GM18861 (cell line): ENCODE data around the gene DOCK1.

ENCODE experiments used
- ATAC-seq: cut with Tn5 transposase; IDR thresholded peaks from one replicate; pipeline ENCODE4 v1.9.1; 2021; ENCODE audit not compliant: unreplicated experiment

DOCK1 gene

GRCh38 chr10:127196282-127197153 is 291.3 kb downstream of the DOCK1 start, which contains the start of gene INSYN2A:
INSYN2A (minus strand) TSS chr10:127196591; CDS start chr10:127176395, 20,196 bp downstream.
- ATAC-seq, result no peak

DNA sequence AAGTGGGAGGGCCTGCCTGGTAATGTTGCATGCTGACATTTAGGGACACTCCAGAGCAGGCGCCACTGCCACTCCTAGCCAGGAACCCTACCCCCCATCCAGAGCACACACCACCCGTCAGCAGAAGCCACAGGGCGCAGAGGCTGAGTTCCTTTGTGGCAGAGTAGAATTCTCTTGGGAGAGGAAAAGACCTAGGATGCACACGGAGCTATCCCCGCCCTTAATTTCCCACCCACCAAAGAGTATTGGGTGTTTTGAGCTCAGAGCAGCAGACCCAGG is 291.9 kb downstream of the DOCK1 start:
- ATAC-seq, result no peak

- no peak for ATAC-seq
Observed at GRCh38 chr10:127198307-127198706, 293.1 kb downstream of the DOCK1 start.

GRCh38 chr10:127198721-127199120 is 293.5 kb downstream of the DOCK1 start:
- no peak for ATAC-seq

- no peak for ATAC-seq
Observed at GRCh38 chr10:127200646-127201045, 295.4 kb downstream of the DOCK1 start.

GRCh38 chr10:127203067-127203466 is 297.8 kb downstream of the DOCK1 start:
- ATAC-seq, result no peak

GRCh38 chr10:127207081-127207480 is 301.9 kb downstream of the DOCK1 start:
- no peak for ATAC-seq

GRCh38 chr10:127210936-127211466 is 305.8 kb downstream of the DOCK1 start:
- ATAC-seq, result no peak

- no peak for ATAC-seq
Observed at GRCh38 chr10:127215866-127216265, 310.6 kb downstream of the DOCK1 start.

DNA sequence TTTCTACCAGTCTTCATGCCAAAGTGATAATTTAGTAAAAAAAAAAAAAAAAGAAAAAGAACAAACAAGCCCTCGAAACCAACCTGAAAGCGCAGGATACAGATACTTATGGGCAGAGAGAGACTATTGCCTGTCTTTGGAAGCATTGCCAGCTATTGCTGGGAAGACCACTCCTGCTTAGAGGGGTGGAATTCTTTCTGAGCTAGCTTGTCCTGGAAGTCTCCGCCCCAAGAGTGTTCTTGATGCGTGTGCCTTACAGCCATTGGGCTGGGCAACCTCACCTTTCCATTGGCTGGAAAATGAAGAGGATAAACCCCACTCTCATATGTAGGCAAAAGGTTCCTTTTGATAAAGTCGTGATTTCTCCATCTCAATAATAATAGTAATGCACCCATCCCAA is 311.0 kb downstream of the DOCK1 start:
- no peak for ATAC-seq

GRCh38 chr10:127216786-127217185 is 311.6 kb downstream of the DOCK1 start:
- no peak for ATAC-seq

- ATAC-seq, result no peak
Observed at GRCh38 chr10:127218658-127219057, 313.4 kb downstream of the DOCK1 start.

- ATAC-seq, result no peak
Observed at GRCh38 chr10:127221281-127221680, 316.1 kb downstream of the DOCK1 start.

- ATAC-seq, result no peak
Observed at GRCh38 chr10:127227027-127227426, 321.8 kb downstream of the DOCK1 start.

DNA sequence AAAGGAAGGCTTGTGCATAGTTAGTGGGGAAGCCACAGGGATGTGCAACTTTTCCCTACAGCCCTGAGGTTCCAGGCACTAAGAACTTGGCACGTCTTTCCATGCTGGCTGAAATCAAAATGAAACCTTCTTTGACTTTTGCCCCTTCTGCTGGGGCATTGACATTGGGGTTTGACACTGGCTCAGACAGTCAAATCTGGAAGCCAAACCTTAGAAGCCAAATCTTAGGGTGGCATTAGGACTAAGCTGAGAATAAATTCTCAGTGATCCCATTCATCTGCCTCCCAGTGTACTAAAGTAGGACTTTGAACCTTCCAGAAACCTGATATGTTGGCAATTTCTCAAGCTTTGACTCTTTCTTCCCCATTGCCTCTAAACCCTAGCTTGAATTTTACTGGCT is 322.4 kb downstream of the DOCK1 start:
- no peak for ATAC-seq

DNA sequence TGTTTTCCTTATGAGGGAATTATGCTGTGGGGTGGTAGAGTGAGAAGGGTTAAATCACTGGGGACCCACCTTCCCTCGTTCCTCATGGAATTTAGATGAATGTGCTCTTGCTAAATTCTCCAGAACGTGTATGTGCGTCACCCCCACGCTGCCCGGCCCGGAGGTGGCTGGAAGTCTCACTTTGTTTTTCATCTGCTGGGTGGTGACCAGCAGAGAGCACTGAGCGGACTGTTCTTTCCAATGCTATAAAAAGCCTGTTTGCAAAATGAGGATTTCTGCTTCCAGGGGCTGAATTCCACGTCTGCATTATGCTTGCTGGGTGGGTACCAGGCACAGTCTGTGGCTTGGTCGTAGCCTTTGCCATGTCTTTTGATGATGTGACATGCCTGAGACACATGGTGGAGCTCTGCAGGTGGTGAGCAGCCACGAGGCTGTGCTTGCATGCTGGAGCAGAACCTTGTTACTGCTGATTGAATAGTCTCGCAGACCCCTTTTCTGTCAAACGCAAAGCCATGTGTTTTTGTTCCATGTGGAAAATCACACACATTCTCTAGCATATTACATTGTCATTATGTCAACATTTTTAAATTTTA is 323.1 kb downstream of the DOCK1 start:
- no peak for ATAC-seq

DNA sequence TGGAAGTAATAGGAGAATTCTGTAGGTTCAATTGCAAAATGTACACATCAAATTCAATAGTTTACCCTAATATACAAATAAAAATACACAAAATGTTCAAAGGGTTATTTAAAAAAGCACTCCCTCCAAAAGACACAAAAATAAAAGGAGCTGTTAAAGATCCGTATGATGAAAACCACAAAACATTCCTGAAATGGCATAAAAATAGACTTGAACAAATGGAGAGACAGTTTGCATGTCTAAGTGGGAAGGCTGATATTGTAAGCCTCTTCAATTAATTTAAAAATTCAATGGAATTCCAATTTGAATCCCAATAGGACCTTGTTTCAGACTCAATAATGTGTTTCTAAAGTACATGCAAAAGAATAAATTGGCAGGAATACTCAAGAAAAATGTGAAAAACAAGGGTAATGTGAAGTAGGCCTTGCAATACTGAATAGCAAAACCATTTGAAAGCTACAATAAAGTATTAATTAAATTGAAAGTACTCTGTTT is 329.1 kb downstream of the DOCK1 start:
- ATAC-seq, result no peak

DNA sequence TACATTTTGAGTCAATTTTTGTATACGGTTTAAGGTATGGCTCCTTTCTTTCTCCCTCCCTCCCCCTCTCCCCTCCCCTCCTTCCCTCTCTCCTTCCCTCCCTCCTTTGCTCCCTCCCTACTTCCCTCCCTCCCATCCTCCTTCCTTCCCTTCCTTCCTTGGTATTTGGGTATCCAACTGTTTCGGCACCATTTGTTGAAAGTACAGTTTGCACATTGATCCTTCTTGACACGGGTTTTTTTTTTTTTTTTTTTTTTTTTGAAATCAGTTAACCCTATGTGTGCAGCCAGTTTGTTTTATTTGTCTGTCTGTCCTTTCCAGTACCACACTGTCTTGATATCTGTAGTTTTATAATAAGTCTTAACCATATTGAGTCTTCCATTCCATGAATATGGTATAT is 331.0 kb downstream of the DOCK1 start:
- no peak for ATAC-seq

- ATAC-seq, result no peak
Observed at GRCh38 chr10:127242914-127243313, 337.7 kb downstream of the DOCK1 start.

- ATAC-seq, result no peak
Observed at GRCh38 chr10:127243490-127244272, 338.5 kb downstream of the DOCK1 start.

- ATAC-seq, result no peak
Observed at GRCh38 chr10:127245456-127245855, 340.2 kb downstream of the DOCK1 start.
